PC-9 (cell line): Measurements from ENCODE around the gene KCNH2. TPM values are rescaled to one million over a fixed set of nuclear protein-coding genes. Genes with fewer than 3 reads are reported as not detected.

ENCODE experiments used
- BruUV-seq: library from RNA; stranded (reverse); fragments of 400-500 nt; replicated peaks from 2 replicates; lab custom pipeline; 2021; lab: Mats Ljungman, UMichigan
- CTCF ChIA-PET: fragments of 300-600 bp; sonication (Branson Sonifier 250); formaldehyde crosslinking; loops from one replicate; lab custom pipeline; 2022; ENCODE audit warnings: antibody characterized with exemption; lab: Charles Lee
- POLR2A ChIA-PET: fragments of 300-600 bp; sonication (Branson Sonifier 250); formaldehyde crosslinking; loops from one replicate; lab custom pipeline; 2022; ENCODE audit warnings: antibody characterized with exemption; ENCODE audit not compliant: unreplicated experiment; lab: Charles Lee
- DNase-seq, 2 experiments: peaks; one replicate each; pipeline versions ENCODE4 v3.0.0 to v3.0.0-alpha.2; 2015 to 2022; ENCODE audit warnings: mixed read lengths in 1 of 2
- H2AFZ ChIP-seq: fragments of 200-600 bp; sonication (generic); 2 replicates; pipeline ENCODE4 v1.8.1; 2017; ENCODE audit warnings: antibody characterized with exemption
- H3F3A ChIP-seq: fragments of 200-600 bp; sonication (generic); 2 replicates; pipeline ENCODE4 v1.8.1; 2017; ENCODE audit warnings: antibody characterized with exemption, mild to moderate bottlenecking, low read depth; ENCODE audit not compliant: insufficient read depth
- H3K27ac ChIP-seq: fragments of 200-600 bp; sonication (generic); 2 replicates; pipeline ENCODE4 v1.6.1; 2016; ENCODE audit warnings: mixed run types
- H3K27me3 ChIP-seq: fragments of 200-600 bp; sonication (generic); 2 replicates; pipeline ENCODE4 v1.6.1; 2016; ENCODE audit warnings: low read depth, mixed run types; ENCODE audit not compliant: insufficient read depth
- H3K36me3 ChIP-seq: fragments of 200-600 bp; sonication (generic); 2 replicates; pipeline ENCODE4 v1.6.1; 2016; ENCODE audit warnings: low read depth, mixed run types
- H3K4me1 ChIP-seq: fragments of 200-600 bp; sonication (generic); replicated peaks from 2 replicates; pipeline ENCODE4 v1.6.1; 2016; ENCODE audit warnings: mixed run types; ENCODE audit not compliant: insufficient read depth
- H3K4me2 ChIP-seq: fragments of 200-600 bp; sonication (generic); 2 replicates; pipeline ENCODE4 v1.6.1; 2017; ENCODE audit warnings: mixed run types
- H3K4me3 ChIP-seq: fragments of 200-600 bp; sonication (generic); 2 replicates; pipeline ENCODE4 v1.6.1; 2016; ENCODE audit warnings: mixed run types
- H3K79me2 ChIP-seq: fragments of 200-600 bp; sonication (generic); 2 replicates; pipeline ENCODE4 v1.6.1; 2017; ENCODE audit warnings: low read depth, mixed run types
- H3K9me2 ChIP-seq: fragments of 200-600 bp; sonication (generic); 2 replicates; pipeline ENCODE4 v1.8.1; 2017; ENCODE audit warnings: mild to moderate bottlenecking; ENCODE audit not compliant: insufficient read depth
- H3K9me3 ChIP-seq: fragments of 200-600 bp; sonication (generic); 2 replicates; pipeline ENCODE4 v1.8.1; 2016; ENCODE audit warnings: low read depth; ENCODE audit not compliant: insufficient read depth
- H4K20me1 ChIP-seq: fragments of 200-600 bp; sonication (generic); 2 replicates; pipeline ENCODE4 v1.8.1; 2017; ENCODE audit not compliant: insufficient read depth
- EZH2 ChIP-seq: fragments of 200-600 bp; sonication (generic); IDR thresholded peaks from 2 replicates; pipeline ENCODE4 v1.8.0; 2017; ENCODE audit warnings: antibody characterized with exemption, low read depth
- intact Hi-C: fragments of 100-400 bp; cut with micrococcal nuclease; formaldehyde crosslinking; loops from one replicate; pipeline ENCODE4 v1.10.0; 2022; ENCODE audit not compliant: unreplicated experiment
- total RNA-seq: library from RNA; stranded (reverse); gene quantifications from 2 replicates; pipeline ENCODE4 v1.2.3, GENCODE V29; 2021
- TF ChIP-seq, protein P1 (sequence below): fragments of 200-600 bp; sonication (generic); conservative IDR thresholded peaks from 2 replicates; pipeline ENCODE4 v1.6.1; 2017; ENCODE audit warnings: mixed run types, antibody characterized with exemption, mild to moderate bottlenecking, moderate library complexity

Gene KCNH2
- total RNA-seq, 1 experiment from 2014 or later, result 1.5 TPM

DNA sequence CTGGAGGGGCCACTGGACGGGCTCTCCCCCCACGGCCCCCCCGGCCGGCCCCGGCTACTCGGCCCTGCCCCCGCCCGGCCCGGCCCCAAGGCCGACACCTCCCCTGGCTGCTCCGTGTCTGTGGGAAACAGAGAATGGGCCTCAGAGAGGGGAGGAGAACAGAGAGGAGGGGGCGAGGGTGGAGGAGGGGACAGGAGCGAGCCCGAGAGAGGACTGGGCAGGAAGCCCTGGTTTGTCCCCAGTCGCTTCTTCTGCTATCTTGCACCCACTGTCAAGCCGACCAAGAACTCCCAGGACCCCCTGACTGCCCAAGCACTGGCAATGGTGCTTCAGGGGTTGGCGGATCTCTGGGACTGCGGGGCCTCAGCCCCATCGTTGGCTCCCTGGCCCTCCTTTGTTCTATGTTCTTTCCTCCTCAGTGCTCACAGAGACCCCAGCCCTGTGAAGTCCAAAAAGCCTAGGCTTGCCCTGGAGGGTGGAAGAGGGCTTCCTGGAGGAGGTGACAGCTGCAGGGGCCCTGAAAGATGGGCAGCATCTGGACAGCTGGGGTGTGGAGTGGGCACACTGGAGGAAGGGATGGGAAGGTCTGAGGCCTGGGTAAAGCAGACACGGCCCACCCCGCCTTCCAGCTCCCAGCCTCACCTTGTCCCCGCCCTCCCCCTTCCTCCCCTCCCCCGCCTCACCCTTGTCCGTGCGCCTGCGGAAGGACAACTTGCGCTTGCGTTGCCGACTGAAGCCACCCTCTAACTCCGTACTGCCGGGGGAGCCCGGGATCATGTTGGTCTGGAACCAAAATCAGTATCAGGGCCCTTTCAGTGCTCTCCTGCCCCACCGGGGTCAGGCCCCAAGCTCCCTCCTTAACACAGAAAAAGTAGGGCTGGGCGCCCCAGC lies 30.1 kb downstream of the KCNH2 start:
- CTCF ChIA-PET, result interaction anchor here (0.8 kb wide), 1 partner anchor 50 kb away, joined by 5 read pairs; no protein-coding TSS in a partner anchor
- BruUV-seq, result no TSS peak
- no peaks in the 10 kb centered on the region for H3F3A ChIP-seq

DNA sequence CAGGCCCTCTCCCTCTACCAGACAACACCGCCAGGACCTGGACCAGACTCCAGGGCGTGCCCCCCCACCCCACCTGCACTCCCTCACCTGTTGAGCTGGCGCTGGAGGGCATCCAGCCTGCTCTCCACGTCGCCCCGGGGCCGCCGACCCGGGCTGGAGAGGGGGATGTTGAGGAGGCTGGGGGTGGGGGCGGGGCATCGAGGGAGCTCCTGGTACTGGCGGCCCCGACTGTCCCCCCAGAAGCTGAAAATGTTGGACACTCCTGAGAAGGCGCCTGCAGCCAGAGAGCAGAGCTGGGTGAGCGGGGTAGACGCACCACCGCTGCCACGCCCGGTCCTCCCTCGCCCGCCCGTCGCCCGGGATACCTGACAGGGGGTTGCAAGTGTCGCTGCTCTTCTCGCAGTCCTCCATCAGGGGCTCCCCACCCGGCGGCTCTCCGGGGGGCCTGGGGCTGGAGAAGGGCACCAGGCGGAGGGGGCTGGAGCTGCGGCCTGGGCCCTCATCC lies 30.8 kb downstream of the KCNH2 start:
- CTCF ChIA-PET, result interaction anchor here (0.8 kb wide), 1 partner anchor 49 kb away, joined by 5 read pairs; no protein-coding TSS in a partner anchor
- POLR2A ChIA-PET, result no interaction called here
- no TSS peak for BruUV-seq

More for the DNA sequence above, 30.1 kb downstream of the KCNH2 start:
- H3K79me2 ChIP-seq, result no peaks in the 10 kb centered on the region
- H3K9me2 ChIP-seq, result no peaks in the 10 kb centered on the region
- POLR2A ChIA-PET, result no interaction called here
- TF ChIP-seq, protein P1, sequence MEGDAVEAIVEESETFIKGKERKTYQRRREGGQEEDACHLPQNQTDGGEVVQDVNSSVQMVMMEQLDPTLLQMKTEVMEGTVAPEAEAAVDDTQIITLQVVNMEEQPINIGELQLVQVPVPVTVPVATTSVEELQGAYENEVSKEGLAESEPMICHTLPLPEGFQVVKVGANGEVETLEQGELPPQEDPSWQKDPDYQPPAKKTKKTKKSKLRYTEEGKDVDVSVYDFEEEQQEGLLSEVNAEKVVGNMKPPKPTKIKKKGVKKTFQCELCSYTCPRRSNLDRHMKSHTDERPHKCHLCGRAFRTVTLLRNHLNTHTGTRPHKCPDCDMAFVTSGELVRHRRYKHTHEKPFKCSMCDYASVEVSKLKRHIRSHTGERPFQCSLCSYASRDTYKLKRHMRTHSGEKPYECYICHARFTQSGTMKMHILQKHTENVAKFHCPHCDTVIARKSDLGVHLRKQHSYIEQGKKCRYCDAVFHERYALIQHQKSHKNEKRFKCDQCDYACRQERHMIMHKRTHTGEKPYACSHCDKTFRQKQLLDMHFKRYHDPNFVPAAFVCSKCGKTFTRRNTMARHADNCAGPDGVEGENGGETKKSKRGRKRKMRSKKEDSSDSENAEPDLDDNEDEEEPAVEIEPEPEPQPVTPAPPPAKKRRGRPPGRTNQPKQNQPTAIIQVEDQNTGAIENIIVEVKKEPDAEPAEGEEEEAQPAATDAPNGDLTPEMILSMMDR, result no peak
- TF ChIP-seq EZH2, result no peak
- intact Hi-C loops, result no loop called here
- peaks cover 79% of the 10 kb centered on the region for H3K27me3 ChIP-seq
- no peaks in the 10 kb centered on the region for H3K9me3 ChIP-seq
- H4K20me1 ChIP-seq, result no peaks in the 10 kb centered on the region
- H3K4me3 ChIP-seq, result no peak overlapping the region
- no peak overlapping the region for H3K4me2 ChIP-seq
- H3K4me1 ChIP-seq, result no peaks in the 10 kb centered on the region
- no peak overlapping the region for H3K27ac ChIP-seq
- DNase-seq, result no peak
- no peak overlapping the region for H2AFZ ChIP-seq
- H3K36me3 ChIP-seq, result no peaks in the 10 kb centered on the region

More for the DNA sequence above, 30.8 kb downstream of the KCNH2 start:
- Histone ChIP-seq H3K9me2 (no peaks in the 10 kb centered on the region), H3K27me3 (peaks cover 82% of the 10 kb centered on the region), H4K20me1 (no peaks in the 10 kb centered on the region), H2AFZ (no peak overlapping the region), H3K4me3 (no peak overlapping the region), H3K27ac (no peak overlapping the region), H3K4me1 (no peaks in the 10 kb centered on the region), H3K9me3 (no peaks in the 10 kb centered on the region), H3K4me2 (no peak overlapping the region), H3K36me3 (no peaks in the 10 kb centered on the region), H3F3A (no peaks in the 10 kb centered on the region), H3K79me2 (no peaks in the 10 kb centered on the region)
- intact Hi-C loops, result no loop called here
- DNase-seq, result no peak
- TF ChIP-seq, protein P1, result no peak
- TF ChIP-seq EZH2, result no peak
